GM19395 (cell line): ENCODE measurements around the gene MIEN1.
A peak's percentile ranks its signal among the peaks of the same experiment; 100 is the strongest.
"Not testable (repeated sequence)": the region's sequence is repeated elsewhere in the genome, so short reads cannot be mapped to it uniquely, and the experiment has no call there.

ENCODE experiments used
- ATAC-seq: cut with Tn5 transposase; IDR thresholded peaks from one replicate; pipeline ENCODE4 v1.9.1; 2021; ENCODE audit warnings: mild to moderate bottlenecking, moderate library complexity; ENCODE audit not compliant: unreplicated experiment

The MIEN1 gene

DNA sequence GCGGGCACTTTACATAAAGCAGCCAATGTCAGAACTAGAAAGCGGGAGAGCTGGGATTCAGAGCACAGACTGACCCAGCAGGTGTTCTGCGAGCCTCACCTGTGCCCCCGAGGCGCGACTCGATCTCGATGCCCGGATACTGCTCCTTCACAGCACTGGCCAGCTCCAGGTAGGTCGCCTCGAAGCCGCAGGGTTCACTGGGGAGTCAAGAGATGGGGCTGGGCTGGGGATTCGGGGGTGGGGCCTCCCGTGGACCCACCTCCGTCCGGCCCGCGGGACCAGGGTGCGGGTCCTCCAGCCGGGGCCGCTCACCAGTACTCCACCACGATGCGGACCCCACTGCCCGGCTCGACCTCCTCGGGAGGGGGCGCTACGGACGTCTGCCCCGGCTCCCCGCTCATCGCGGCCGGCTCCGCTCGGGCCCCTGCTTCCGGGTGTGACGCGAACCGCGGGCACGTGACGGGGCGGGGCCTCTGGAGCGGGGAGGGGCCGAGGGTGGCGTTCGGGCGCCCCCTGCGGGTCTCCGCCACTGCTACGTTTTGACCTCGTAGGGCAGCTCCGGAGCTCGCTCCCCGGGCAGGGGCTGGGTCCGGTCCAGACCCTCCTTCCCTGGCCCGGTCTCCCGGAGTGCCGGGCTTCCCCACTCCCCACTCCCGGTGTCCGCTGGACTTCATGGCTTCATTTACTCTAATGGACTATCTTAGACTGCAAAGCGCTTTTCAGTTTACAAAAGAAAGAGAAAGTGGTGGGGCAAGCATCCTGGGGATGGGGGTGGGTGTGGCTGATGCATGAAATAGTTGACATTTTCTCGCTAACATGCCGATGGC lies at the start of gene MIEN1:
MIEN1 (minus strand) TSS at position 438 of the 827 bp plus-strand sequence; CDS start at position 401, 37 bp downstream.
- ATAC-seq, result peak; percentile 88

GRCh38 chr17:39777534-39778365 lies 47.4 kb upstream of the MIEN1 start:
- ATAC-seq, result peak; percentile 63

GRCh38 chr17:39776252-39776651 lies 45.9 kb upstream of the MIEN1 start:
- no peak for ATAC-seq

DNA sequence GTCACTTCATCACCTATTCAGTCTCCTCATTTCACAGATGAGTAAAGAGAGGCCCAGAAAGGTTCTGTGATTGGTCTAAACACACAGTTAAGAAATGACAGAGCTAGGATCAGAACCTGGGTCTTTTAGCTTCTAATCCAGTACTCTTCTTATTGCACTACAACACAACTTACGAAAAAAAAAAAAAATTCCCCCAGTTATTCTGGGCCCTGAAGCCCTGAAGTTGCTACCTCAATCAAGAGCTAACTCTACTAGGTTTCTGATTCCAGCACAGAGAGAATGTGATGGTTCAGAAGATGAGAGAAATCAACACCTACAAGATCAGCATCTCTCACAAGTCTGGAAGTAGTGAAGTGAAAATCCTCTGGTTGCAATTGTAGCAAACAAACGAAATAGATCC lies 44.7 kb upstream of the MIEN1 start:
- no peak for ATAC-seq

- no peak for ATAC-seq
Measured at GRCh38 chr17:39774047-39774446, 43.7 kb upstream of the MIEN1 start.

DNA sequence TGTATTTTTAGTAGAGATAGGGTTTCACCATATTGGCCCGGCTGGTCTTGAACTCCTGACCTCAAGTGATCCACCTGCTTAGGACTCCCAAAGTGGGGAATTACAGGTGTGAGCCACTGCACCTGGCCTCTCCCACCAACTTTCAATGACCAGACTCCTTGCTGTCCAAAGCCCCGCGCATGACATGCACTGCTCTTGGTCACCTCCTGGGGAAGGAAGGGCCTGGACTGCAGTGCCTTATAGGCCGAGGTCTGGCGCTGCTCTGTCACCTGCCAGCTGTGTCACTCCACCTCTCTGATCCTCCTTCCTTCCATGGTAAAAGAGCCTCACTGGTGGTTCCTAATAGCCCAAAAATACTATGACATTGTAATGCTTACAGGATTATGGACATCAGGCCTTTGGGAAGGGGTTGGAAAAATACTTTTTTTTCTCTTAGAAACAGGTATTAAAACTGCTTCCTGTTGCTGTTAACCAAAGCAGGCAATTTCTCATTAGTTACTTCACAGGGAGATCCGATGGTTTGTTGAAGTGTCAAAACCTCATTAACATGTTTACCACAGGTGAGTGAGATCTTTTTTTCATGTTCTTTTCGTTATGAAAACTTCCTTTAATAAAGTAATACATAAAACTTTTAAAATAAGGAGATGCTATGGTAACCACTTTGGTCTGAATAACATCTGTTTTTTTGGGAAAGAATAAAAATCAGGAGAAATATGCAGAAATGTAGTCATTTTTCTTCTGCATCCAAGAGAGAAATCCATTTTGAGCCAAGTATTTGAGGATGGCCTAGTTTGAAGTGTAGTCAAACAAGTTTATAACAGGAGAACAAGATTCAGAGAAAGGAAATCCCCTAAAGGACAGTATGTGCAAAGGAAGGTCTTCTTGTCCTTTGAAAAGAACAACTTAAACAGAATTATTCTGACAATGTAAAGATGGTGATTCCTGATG lies 42.9 kb upstream of the MIEN1 start:
- no peak for ATAC-seq

GRCh38 chr17:39772415-39772814 lies 42.1 kb upstream of the MIEN1 start:
- ATAC-seq, result no peak

GRCh38 chr17:39769974-39770587 lies 39.7 kb upstream of the MIEN1 start:
- peak; percentile 68 for ATAC-seq

GRCh38 chr17:39767147-39767546 lies 36.8 kb upstream of the MIEN1 start:
- ATAC-seq, result no peak

- ATAC-seq, result no peak
Measured at GRCh38 chr17:39765766-39766165, 35.4 kb upstream of the MIEN1 start.

GRCh38 chr17:39765175-39765574 lies 34.8 kb upstream of the MIEN1 start:
- no peak for ATAC-seq

DNA sequence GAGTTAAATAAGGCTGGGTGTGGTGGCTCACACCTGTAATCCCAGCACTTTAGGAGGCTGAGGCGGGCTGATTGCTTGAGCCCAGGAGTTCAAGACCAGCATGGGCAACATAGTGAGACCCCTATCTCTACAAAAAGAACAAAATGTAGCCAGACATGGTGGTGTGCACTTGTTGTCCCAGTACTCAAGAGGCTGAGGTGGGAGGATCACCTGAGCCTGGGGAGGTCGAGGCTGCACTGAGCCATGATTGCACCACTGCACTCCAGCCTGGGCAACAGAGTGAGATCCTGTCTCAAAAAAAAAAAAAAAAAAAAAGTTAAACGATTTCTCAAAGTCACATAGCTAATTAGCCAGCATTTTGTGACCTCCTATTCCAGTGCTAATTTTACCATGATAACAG lies 33.8 kb upstream of the MIEN1 start:
- not testable (repeated sequence) for ATAC-seq

GRCh38 chr17:39763051-39763820 lies 32.9 kb upstream of the MIEN1 start:
- ATAC-seq, result no peak

DNA sequence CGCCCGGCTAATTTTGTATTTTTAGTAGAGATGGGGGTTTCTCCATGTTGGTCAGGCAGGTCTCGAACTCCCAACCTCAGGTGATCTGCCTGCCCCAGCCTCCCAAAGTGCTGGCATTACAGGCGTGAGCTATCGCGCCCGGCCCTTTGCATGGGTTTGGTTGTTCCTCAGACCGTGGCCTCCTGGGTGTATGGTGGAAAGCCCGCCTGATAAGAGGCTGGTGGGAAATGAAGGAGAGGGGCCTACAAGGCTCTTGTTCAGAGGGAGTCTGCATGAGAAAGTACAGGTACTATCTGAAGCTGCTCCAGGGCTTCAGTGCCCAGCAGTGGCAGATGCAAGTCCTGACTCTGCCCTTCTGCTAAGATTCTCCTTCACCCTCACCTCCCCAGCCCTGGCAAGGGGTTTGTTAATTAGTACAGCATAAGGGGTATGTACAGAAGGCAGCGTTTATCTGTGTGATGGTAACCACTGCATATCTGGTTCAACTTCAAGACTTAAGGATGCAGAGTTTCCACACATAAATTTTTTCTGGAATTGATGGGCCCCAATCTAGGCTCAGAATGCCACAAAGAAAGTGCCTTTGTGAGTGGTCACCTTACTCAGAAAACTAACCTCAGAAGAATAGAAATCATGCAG lies 31.6 kb upstream of the MIEN1 start:
- ATAC-seq, result no peak

- ATAC-seq, result no peak
Measured at GRCh38 chr17:39759204-39759603, 28.9 kb upstream of the MIEN1 start.

DNA sequence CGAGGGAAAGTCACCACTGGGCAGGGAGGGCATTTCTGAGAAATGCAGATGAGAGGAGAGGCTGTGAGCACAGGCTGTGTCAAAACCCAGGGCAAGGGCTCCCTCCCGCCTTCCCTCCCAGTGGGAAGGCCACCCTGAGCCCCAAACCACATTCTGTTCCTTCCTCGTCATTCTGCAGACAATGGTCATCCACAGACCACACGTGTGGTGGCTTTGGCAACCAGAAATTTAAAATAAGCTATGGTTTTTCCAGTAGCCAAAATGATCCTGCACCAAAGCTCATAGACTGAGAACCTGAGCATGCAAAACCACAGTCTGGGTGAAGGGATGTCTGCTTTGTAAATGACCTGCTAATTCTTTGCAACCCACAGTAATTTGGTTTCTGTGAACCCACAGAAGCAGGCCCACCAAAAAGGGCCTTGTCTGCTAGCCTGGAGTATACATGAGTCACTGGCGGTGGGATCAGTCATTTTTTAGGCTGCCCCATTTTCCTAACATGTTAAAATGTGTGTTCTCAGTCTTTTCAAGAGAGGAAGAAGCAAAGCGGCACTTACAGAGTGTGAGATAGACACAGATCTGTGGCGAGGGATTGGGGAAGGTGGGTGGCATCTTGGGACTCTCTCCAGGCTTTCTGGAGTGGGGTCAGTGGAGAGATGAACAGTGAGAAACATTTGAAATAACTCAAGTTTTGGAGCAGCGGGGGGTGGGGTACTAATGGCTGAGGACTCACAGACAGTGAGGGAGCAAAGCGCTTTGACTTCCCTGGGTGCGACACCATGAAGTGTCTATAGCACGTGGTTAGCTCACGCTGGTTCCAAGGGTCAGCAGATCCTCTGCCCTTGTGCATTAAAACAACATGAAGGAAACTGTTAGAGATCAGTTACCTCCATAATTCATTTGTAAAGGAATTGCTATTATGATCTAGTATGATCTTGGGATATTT lies 27.9 kb upstream of the MIEN1 start:
- ATAC-seq, result peak; percentile 21

DNA sequence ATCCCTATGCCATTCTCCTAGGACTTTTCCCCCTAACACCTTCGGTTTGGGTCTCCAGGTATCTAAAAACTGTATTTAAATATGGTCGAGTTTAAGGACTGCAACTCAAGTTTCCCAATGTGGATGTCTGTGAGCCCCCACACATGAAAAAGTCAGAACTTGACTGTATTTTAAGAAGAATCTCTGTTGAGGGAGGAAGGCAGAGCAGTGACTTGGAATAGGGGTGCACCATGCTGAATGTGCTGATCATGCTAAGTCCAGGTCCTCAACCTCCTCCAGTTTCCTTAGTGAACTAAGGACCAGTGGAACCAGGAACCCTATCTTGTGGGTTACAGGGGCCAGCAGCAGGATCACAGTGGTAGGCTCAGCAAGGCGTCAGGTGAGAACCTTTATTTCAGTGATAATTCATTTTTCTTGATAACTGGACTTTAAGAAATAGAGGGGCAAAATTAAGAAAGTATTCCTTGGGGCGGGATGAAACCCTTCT lies 26.9 kb upstream of the MIEN1 start:
- no peak for ATAC-seq
